ENCODE results near the gene GABARAP.
A peak's percentile ranks its signal among the peaks of the same experiment; 100 is the strongest.

DNA sequence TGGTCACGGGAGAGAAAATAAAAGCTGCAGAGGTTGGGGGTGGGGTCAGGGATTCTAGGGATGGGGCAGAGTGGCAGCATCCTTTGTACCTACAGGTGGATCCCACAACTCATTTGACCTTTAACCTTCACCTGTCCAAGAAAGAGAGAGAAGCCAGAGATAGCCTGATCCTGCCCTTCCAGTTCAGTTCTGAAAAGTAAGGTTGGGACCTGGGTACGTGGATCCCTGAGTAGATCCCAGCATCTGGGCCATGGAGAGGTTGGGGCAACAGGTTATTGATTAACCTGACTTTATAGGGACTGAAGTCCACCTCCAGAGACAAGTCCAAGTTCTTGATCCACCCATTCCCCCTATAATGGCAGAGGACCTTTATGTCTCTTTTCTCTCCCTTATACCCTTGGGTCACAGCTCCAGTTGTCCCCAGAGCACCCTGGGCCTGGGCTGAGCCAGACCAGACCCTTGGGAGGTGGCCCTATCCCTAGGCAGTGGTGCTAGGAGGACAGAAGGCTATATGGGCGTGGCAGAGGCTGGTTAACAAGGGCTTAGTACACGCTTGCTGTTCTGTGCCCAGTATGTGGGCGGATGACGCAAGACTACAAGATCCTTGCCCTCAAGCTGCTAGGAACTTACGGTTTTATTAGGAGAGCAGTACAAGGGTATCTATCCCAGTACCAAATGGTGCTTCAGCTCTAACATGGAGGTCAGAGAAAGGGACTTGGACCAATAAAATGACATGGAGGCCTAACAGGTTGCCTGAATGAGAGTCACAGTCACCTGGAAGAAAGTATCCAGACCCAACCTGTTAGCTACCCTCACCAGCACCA is 16.7 kb upstream of the GABARAP start:
- TF ChIP-seq ZBTB7A (IDR thresholded peaks at IDR 0.05; ENCODE audit: low read depth) = no peak
- TF ChIP-seq, protein P1, sequence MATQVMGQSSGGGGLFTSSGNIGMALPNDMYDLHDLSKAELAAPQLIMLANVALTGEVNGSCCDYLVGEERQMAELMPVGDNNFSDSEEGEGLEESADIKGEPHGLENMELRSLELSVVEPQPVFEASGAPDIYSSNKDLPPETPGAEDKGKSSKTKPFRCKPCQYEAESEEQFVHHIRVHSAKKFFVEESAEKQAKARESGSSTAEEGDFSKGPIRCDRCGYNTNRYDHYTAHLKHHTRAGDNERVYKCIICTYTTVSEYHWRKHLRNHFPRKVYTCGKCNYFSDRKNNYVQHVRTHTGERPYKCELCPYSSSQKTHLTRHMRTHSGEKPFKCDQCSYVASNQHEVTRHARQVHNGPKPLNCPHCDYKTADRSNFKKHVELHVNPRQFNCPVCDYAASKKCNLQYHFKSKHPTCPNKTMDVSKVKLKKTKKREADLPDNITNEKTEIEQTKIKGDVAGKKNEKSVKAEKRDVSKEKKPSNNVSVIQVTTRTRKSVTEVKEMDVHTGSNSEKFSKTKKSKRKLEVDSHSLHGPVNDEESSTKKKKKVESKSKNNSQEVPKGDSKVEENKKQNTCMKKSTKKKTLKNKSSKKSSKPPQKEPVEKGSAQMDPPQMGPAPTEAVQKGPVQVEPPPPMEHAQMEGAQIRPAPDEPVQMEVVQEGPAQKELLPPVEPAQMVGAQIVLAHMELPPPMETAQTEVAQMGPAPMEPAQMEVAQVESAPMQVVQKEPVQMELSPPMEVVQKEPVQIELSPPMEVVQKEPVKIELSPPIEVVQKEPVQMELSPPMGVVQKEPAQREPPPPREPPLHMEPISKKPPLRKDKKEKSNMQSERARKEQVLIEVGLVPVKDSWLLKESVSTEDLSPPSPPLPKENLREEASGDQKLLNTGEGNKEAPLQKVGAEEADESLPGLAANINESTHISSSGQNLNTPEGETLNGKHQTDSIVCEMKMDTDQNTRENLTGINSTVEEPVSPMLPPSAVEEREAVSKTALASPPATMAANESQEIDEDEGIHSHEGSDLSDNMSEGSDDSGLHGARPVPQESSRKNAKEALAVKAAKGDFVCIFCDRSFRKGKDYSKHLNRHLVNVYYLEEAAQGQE (IDR thresholded peaks at IDR 0.05; ENCODE audit: low read depth) = no peak
- no peak for TF ChIP-seq RAD21 (IDR thresholded peaks at IDR 0.05; ENCODE audit: low read depth)
- TF ChIP-seq CREB1 (IDR thresholded peaks at IDR 0.05; ENCODE audit: low read depth) = no peak
- no peak for TF ChIP-seq FOXM1 (IDR thresholded peaks at IDR 0.05; ENCODE audit: borderline replicate concordance, low read depth)
- TF ChIP-seq, protein P2, sequence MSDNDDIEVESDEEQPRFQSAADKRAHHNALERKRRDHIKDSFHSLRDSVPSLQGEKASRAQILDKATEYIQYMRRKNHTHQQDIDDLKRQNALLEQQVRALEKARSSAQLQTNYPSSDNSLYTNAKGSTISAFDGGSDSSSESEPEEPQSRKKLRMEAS (IDR thresholded peaks at IDR 0.05) = no peak
- peak; percentile 82 for TF ChIP-seq EGR1 (IDR thresholded peaks at IDR 0.05)
- no peak for TF ChIP-seq NFIC (IDR thresholded peaks at IDR 0.05)
- TF ChIP-seq, protein P3, sequence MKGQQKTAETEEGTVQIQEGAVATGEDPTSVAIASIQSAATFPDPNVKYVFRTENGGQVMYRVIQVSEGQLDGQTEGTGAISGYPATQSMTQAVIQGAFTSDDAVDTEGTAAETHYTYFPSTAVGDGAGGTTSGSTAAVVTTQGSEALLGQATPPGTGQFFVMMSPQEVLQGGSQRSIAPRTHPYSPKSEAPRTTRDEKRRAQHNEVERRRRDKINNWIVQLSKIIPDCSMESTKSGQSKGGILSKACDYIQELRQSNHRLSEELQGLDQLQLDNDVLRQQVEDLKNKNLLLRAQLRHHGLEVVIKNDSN (IDR thresholded peaks at IDR 0.05) = no peak
- TF ChIP-seq EP300 (IDR thresholded peaks at IDR 0.05; ENCODE audit: borderline replicate concordance) = no peak

All from Ishikawa (cell line).